IPS-18a (cell line): ENCODE data around the gene CAMTA2.
"Not testable (repeated sequence)": the region's sequence is repeated elsewhere in the genome, so short reads cannot be mapped to it uniquely, and the experiment has no call there.

Experiments used
- H3K27ac ChIP-seq: one replicate; pipeline ENCODE4 v1.5.1; 2013; ENCODE audit warnings: low read length
- H3K27me3 ChIP-seq: one replicate; pipeline ENCODE4 v1.6.1; 2013; ENCODE audit warnings: mild to moderate bottlenecking, low read length; ENCODE audit not compliant: control insufficient read depth, insufficient read depth
- H3K36me3 ChIP-seq: one replicate; pipeline ENCODE4 v1.6.1; 2013; ENCODE audit warnings: low read depth, low read length; ENCODE audit not compliant: control insufficient read depth
- H3K4me1 ChIP-seq: one replicate; pipeline ENCODE4 v1.6.1; 2013; ENCODE audit warnings: low read depth, low read length; ENCODE audit not compliant: control insufficient read depth
- H3K4me3 ChIP-seq: one replicate; pipeline ENCODE4 v1.5.1; 2013; ENCODE audit warnings: low read length
- H3K9ac ChIP-seq: one replicate; pipeline ENCODE4 v1.6.1; 2013; ENCODE audit warnings: mild to moderate bottlenecking, low read length, moderate library complexity
- H3K9me3 ChIP-seq: one replicate; pipeline ENCODE4 v1.6.1; 2013; ENCODE audit warnings: low read depth, low read length; ENCODE audit not compliant: control insufficient read depth

CAMTA2 gene

DNA sequence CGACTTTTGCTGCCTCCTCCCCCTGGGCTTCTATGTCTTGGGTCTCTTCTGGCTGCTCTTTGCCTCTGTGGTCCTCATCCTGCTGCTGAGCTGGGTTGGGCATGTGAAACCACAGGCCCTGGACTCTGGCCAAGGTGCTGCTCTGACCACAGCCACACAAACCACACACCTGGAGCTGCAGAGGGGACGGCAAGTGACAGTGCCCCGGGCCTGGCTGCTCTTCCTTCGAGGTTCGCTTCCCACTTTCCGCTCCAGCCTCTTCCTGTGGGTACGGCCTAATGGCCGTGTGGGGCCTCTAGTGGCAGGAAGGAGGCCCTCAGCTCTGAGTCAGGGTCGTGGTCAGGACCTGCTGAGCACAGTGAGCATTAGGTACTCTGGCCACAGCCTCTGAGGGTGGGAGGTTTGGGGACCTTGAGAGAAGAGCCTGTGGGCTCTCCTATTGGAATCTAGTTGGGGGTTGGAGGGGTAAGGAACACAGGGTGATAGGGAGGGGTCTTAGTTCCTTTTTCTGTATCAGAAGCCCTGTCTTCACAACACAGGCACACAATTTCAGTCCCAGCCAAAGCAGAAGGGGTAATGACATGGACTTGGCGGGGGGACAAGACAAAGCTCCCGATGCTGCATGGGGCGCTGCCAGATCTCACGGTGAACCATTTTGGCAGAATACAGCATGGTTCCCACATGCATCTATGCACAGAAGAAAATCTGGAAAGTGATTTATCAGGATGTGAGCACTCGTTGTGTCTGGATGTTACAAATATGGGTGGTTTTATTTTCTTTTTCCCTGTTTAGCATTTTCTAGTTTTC lies 53.1 kb downstream of the CAMTA2 start:
- Histone ChIP-seq H3K36me3 (peaks cover 14% of the 10 kb centered on the region), H3K27me3 (no peaks in the 10 kb centered on the region), H3K4me1 (peaks cover 10% of the 10 kb centered on the region), H3K9me3 (no peaks in the 10 kb centered on the region), H3K4me3 (no peak overlapping the region), H3K9ac (no peak overlapping the region), H3K27ac (no peak overlapping the region)

DNA sequence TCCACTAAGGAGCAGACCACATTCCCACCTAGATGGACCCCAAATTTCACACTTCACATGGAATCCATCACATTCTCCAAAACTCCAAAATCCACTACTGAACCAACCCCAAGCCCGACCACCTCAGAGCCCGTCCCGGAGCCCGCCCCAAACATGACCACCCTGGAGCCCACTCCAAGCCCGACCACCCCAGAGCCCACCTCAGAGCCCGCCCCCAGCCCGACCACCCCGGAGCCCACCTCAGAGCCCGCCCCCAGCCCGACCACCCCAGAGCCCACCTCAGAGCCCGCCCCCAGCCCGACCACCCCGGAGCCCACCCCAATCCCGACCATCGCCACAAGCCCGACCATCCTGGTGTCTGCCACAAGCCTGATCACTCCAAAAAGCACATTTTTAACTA lies 53.8 kb downstream of the CAMTA2 start:
- Histone ChIP-seq H3K9ac (no peak overlapping the region), H3K4me3 (no peak overlapping the region), H3K27ac (no peak overlapping the region), H3K36me3 (peaks cover 14% of the 10 kb centered on the region), H3K4me1 (peaks cover 5% of the 10 kb centered on the region), H3K9me3 (no peaks in the 10 kb centered on the region), H3K27me3 (no peaks in the 10 kb centered on the region)

DNA sequence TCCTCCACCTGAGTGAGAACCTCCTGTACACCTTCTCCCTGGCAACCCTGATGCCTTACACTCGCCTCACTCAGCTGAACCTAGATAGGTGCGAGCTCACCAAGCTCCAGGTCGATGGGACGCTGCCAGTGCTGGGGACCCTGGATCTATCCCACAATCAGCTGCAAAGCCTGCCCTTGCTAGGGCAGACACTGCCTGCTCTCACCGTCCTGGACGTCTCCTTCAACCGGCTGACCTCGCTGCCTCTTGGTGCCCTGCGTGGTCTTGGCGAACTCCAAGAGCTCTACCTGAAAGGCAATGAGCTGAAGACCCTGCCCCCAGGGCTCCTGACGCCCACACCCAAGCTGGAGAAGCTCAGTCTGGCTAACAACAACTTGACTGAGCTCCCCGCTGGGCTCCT lies 54.7 kb downstream of the CAMTA2 start:
- Histone ChIP-seq H3K9me3 (no peaks in the 10 kb centered on the region), H3K4me3 (no peak overlapping the region), H3K4me1 (peaks cover 2% of the 10 kb centered on the region), H3K27me3 (no peaks in the 10 kb centered on the region), H3K27ac (no peak overlapping the region), H3K9ac (no peak overlapping the region), H3K36me3 (peaks cover 11% of the 10 kb centered on the region)

DNA sequence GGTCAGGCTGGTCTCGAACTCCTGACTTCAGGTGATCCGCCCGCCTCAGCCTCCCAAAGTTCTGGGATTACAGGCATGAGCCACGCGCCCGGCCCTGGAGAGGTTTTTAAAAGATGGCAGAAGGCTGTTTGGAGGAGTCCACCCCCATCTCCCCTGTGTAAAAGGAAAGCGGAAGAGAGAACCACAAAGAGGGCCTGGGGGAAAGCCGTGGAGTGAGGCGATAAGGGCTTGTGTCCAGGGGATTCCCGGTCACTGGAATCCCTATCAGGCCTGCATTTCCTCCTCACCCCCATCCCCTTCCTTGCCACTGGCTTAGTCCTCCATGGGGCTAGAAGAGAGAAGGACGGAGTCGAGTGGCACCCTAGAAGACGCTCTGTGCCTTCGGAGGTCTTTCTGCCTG lies 55.5 kb downstream of the CAMTA2 start, which contains the start of gene GP1BA:
TSS of gene GP1BA (plus strand) at position 315 of the 400 bp plus-strand sequence. CDS start 328 bp downstream, outside the sequence.
- Histone ChIP-seq H3K4me1 (peaks cover 2% of the 10 kb centered on the region), H3K27ac (no peak within 1 kb of the TSS), H3K9ac (no peak within 1 kb of the TSS), H3K4me3 (no peak within 1 kb of the TSS), H3K27me3 (no peaks in the 10 kb centered on the region), H3K36me3 (peaks cover 6% of the 10 kb centered on the region), H3K9me3 (no peaks in the 10 kb centered on the region)

DNA sequence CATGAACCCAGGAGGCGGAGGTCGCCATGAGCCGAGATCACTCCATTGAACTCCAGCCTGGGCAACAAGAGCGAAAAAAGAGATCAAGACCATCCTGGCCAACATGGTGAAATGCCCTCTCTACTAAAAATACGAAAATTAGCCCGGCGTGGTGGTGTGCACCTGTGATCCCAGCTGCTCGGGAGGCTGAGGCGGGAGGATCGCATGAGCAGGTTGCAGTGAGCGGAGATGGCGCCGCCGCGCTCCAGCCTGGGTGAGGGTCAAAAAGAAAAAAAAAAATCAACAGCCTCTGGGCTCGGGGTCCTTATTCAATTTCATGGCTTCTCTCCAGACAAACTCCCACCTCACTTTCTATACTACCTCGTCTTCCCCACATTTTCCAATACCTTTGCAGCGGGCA lies 58.6 kb downstream of the CAMTA2 start:
- Histone ChIP-seq H3K27me3 (no peaks in the 10 kb centered on the region), H3K9me3 (no peaks in the 10 kb centered on the region), H3K4me1 (no peaks in the 10 kb centered on the region), H3K36me3 (peaks cover 3% of the 10 kb centered on the region), H3K4me3 (no peak overlapping the region), H3K27ac (no peak overlapping the region), H3K9ac (no peak overlapping the region)

DNA sequence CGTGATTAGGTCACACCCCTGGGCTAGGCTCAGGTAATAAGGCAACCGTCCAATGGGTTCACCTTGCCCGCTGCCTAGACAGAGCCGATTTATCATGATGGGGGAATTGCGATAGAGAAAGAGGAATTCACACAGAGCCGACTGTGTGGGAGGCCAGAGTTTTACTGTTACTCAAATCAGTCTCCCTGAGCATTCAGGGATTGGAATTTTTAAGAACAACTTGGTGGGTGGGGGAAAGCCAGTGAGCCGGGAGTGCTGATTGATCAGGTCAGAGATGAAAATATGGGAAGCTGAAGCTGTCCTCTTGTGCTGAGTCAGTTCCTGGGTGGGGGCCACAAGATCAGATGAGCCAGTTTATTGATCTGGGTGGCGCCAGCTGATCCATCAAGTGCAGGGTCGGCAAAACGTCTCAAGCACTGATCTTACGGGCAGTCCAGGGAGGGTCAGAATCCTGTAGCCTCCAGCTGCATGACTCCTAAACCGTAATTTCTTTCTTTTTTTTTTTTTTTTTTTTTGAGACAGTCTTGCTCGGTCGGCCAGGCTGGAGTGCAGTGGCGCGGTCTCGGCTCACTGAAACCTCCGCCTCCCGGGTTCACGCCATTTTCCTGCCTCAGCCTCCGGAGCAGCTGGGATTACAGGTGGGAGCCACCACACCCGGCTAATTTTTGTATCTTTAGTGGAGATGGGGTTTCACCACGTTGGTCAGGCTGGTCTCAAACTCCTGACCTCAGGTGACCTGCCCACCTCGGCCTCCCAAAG lies 60.7 kb downstream of the CAMTA2 start:
- H3K36me3 ChIP-seq, H3K27ac ChIP-seq, H3K4me3 ChIP-seq, H3K27me3 ChIP-seq, H3K4me1 ChIP-seq, H3K9me3 ChIP-seq, H3K9ac ChIP-seq: not testable (repeated sequence)

DNA sequence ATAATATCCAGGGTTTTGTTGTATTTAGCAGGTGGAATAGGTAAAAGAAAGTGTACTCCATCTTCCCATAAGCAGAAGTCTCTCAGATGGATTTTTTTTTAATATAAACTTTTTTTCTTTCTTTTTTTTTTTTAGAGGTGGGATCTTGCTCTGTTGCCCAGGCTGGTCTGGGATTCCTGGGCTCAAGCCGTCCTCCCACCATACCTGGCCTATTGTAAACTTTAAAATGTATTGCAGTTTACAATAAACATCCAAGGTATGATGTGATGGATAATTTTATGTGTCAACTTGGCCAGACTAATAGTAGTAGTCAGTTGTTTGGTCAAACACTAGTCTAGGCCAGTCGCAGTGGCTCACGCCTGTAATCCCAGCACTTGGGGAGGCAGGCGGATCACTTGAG lies 66.2 kb downstream of the CAMTA2 start:
- no peak overlapping the region for H3K27ac ChIP-seq
- no peaks in the 10 kb centered on the region for H3K9me3 ChIP-seq
- peaks cover 3% of the 10 kb centered on the region for H3K4me1 ChIP-seq
- no peak overlapping the region for H3K4me3 ChIP-seq
- no peaks in the 10 kb centered on the region for H3K27me3 ChIP-seq
- no peaks in the 10 kb centered on the region for H3K36me3 ChIP-seq
- no peak overlapping the region for H3K9ac ChIP-seq

DNA sequence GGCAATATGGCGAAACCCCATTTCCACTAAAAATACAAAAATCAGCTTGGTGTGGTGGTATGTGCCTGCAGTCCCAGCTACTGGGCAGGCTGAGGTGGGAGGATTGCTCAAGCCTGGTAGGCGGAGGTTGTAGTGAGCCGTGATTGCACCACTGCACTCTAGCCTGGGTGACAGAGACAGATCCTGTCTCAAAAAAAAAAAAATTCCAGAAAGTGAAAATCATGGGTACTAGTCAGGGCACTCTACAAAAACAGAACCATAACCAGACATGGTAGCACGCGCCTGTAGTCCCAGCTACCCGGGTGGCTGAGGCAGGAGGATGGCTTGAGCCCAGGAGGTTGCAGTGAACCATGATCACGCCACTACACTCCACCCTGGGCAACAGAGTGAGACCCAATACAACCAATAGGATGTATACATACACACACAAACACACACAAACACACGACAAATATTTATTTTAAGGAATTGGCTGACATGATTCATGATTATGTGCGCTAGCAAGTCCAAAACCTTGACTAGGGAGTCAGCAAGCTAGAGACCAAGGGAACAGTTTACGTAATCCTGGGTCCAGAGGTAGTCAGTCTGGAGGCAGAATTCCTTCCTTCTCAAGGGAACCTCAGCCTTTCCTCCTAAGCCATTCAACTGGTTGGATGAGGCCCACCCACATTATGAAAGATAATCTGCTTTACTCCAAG lies 67.0 kb downstream of the CAMTA2 start:
- no peak overlapping the region for H3K4me3 ChIP-seq
- no peaks in the 10 kb centered on the region for H3K27me3 ChIP-seq
- H3K9me3 ChIP-seq = no peaks in the 10 kb centered on the region
- no peak overlapping the region for H3K9ac ChIP-seq
- H3K27ac ChIP-seq = no peak overlapping the region
- peaks cover 3% of the 10 kb centered on the region for H3K4me1 ChIP-seq
- H3K36me3 ChIP-seq = no peaks in the 10 kb centered on the region

DNA sequence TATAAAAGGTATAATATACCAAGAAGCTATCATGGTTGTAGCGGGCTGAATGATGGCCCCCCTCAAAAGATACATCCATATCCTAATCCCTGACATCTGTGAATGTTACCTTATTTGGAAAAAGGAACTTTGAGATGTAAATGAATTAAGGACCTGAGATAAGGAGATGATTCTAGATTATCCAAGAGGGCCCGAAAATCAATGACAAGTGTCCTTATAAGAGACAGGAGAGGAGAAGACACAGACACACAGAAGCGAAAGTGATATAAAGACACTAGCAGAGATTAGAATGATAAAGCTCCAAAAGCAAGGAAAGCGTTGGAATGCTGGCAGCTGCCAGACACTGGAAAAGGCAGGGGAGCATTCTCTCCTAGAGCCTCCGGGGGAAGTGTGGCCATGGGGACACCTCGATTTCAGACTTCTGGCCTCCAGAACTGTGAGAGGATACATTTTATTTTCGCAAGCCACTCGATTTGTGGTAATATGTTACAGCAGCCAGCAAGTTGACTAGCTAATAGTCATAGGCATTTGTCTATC lies 67.9 kb downstream of the CAMTA2 start:
- no peaks in the 10 kb centered on the region for H3K27me3 ChIP-seq
- no peak overlapping the region for H3K9ac ChIP-seq
- H3K4me3 ChIP-seq = no peak overlapping the region
- H3K9me3 ChIP-seq = no peaks in the 10 kb centered on the region
- no peak overlapping the region for H3K27ac ChIP-seq
- no peaks in the 10 kb centered on the region for H3K36me3 ChIP-seq
- peaks cover 3% of the 10 kb centered on the region for H3K4me1 ChIP-seq
